ENCODE measurements around the gene MSRB1.
A peak's percentile ranks its signal among the peaks of the same experiment; 100 is the strongest.
"Not testable (repeated sequence)": the region's sequence is repeated elsewhere in the genome, so short reads cannot be mapped to it uniquely, and the experiment has no call there.

Gene MSRB1

DNA sequence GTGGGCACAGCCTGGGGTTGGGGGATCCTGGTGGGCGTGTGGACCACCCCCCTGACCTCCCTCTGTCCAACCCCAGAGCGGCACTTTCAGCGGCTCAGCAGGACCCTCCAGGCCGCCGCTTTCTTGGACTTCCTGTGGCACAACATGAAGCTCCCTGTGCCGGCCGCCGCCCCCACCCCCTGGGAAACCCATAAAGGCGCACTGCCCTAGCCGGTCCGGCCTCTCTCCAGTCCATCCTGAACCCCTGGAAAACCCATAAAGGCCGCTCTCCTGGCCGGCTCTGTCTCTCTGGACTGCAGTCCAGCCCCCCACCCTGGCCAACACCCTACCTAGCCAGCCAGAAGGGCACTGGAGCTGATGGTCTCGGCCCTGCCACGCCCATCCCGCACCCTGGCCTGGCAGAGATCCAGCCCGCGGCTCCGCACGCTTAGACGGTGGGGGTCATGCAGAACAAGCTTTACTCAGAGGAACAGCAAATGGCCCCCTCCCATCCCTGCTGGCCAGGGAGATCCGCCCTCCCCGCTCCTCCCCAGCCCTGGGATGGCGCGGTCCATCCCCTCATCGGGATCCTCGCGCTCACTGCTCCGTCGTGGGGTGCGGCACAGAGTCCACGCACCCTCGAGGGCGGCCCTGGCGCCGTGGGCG lies 35.6 kb upstream of the MSRB1 start:
- DNase-seq, result no peak

DNA sequence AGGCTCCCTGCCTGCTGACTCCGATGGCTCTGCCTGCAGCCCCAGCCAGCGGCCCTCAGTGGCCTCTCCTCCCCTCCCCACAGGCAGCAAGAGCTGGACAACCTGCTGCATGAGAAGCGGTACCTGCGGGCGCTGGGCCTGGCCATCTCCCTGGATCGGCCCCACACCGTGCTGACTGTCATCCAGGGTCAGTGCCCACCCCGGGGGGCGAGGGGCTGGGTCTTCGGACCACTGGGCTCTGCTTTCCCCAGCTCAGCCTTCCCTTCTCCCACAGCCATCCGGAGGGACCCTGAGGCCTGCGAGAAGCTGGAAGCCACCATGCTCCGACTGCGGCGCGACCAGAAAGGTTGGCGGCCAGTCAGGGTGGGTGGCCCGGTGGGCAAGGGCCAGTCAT lies 34.9 kb upstream of the MSRB1 start:
- no peak for DNase-seq

- DNase-seq, result no peak
These were observed 34.2 kb upstream of the MSRB1 start for GRCh38 chr16:1976951-1977874.

DNA sequence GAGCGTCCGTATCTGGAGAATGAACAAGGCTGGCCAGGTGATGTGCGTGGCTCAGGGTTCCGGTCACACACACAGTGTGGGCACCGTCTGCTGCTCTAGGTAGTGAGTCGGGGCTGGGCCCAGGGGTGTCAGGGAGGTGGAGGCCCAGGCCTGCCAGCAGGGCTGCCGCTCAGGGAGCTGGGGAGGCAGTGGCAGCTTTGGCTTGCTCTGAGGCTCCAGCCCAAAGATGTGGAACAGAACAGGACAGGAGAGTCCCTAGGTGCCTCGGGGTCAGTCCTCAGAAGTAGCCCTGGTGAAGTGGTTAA lies 33.2 kb upstream of the MSRB1 start:
- DNase-seq, result no peak

DNA sequence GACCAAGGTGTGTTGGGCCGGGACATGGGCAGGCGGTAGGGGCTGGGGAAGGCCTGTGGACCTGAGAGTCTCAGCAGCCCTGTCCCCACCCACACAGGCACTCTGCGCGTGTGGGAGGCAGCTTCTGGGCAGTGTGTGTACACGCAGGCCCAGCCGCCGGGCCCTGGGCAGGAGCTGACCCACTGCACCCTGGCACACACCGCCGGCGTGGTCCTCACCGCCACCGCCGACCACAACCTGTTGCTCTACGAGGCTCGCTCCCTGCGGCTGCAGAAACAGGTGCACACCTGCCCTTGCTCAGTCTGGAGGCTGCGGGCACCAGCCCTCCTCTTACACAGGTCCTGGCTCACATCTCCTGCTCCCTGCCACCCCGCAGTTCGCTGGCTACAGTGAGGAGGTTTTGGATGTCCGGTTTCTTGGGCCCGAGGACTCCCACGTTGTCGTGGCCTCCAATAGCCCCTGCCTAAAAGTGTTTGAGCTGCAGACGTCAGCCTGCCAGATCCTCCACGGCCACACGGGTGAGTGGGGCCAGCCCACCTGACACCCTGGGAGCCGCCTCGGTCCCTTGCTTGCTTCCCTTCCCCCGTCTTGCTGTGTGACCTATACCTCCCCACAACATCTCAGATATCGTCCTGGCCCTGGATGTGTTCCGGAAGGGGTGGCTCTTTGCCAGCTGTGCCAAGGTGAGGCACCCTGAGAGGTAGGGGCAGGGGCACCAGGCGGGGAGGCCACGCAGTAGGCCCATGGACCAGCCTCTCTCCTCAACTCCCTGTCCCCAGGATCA lies 32.6 kb upstream of the MSRB1 start:
- no peak for DNase-seq

- DNase-seq, result no peak
These were observed 31.4 kb upstream of the MSRB1 start for GRCh38 chr16:1974157-1975070.

DNA sequence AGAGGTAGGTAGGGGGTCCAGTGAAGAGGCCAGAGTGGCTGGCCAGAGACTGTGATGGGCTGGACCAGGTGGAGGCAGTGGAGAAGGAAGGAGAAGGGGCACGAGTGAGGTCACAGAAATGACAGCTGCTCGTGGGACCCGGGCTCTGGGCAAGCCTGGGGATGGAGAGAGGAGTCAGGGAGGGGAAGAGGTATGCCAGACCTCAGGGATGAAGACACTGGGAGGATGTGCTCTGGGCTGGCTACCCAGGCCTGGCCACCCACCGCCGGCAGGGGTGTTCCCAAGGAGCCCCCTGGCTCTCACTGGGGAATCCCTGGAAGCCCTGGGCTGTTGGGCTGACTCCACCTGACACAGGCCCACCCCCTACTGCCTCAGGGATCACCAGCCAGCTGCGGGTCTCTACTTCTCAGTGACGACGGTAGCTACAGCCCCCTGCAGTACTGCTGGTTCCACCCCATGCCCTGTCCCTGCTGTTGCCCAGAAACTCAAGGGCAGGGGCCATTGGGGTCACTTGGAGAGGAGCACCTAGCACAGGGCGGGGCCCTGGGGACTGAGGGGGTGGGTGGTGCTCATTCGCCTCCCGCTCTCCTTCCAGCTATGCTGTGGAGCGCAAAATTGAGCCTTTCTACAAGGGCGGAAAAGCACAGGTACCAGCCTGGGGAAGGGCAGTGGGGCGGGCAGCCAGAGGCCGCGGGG lies 30.6 kb upstream of the MSRB1 start:
- no peak for DNase-seq

GRCh38 chr16:1972490-1972877 lies 29.5 kb upstream of the MSRB1 start:
- no peak for DNase-seq

DNA sequence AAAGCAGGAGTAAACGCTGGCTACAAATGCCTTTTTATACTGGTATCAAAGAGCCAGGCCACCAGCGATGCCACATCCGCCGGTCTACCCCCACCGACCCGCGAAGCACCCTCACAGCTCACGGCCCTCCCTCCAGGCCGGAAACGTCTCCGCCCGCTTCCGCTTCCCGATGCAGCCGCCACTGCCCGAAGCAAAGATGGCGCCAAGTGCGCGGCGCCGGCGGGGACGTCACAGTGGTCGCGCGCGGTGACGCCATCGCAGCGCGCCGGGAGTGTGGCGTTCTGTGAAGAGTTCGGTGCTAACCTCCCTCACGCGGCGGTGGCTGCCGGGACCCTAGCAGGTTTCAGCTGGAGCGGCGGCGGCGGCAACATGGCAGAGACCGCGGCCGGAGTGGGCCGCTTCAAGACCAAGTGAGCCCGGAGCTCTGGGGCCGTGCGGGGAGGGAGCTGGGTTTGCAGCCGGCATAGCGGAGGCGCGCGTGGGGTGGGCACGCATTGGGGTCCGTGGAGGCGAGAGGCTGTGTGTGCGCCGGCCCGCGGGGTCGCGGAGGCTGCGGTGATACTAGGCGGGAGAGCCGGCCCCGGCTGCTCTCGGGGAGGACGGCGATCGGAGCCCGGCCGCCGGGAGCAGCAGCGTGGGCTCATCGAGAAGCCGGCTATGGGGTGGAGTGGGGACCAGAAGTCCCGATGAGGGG lies 28.9 kb upstream of the MSRB1 start, which contains the start of gene TBL3:
Gene TBL3 (plus strand): TSS at position 258 of the 694 bp plus-strand sequence. CDS start 112 bp downstream, at position 370.
- peak; percentile 94 for DNase-seq

- DNase-seq, result no peak
These were observed 25.4 kb upstream of the MSRB1 start for GRCh38 chr16:1968146-1968953.

DNA sequence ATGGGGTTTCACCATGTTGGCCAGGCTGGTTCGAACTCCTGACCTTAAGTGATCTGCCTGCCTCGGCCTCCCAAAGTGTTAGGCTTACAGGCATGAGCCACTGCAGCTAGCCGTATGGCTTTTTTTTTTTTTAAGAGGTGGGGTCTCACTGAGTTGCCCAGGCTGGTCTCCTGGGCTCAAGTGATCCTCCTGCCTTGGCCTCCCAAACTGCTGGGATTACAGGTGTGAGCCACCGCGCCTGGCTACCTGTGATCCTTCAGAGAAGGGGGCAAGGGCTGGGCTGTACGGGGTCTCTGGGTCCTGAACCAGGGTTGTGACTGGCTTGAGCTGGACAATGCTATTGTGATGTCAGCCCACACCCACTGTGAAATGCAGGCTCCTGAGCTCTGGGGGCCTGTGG lies 23.5 kb upstream of the MSRB1 start, which contains the start of gene RNF151:
Gene RNF151 (plus strand): TSS at position 397 of the 400 bp plus-strand sequence. CDS start 26 bp downstream, outside the sequence.
- no peak for DNase-seq

GRCh38 chr16:1965396-1966001 lies 22.5 kb upstream of the MSRB1 start:
- no peak for DNase-seq

- DNase-seq, result peak; percentile 97
These were observed 21.8 kb upstream of the MSRB1 start, which contains the start of gene RPS2 for GRCh38 chr16:1964506-1965395. Gene RPS2 (minus strand): TSS chr16:1964826. CDS start chr16:1964625, 201 bp downstream.

DNA sequence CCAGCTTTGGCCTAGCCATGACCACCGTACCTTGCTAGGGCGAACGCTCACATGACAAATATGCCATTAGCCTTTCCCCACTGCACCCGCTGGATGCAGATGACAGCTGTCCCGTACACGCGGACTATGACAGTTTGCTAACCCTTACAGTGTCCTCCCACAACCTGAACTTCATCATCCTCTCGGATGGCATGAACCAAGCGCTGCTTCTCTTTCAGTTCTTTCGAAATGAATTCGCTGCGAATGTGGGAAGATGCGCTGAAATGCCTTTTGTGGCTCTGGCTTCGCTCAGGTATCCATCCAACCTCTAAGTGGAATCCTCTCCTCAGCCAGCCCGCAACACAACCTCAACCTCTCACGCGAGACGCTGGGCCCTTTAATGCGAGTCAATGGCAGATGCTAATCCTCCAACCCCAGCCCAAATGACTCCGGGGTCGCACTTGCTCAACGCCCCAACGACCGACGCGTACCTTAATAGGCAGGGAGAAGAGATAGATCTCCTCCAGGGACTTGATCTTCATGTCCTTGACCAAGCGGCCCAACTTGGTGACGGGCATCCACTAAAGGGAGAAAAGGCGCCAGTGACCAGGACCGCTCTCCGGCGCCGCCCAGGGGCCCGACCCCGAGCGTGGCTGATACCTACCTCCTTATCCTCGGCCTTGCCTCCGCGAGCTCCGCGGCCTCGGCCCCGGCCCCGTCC lies 21.0 kb upstream of the MSRB1 start:
- no peak for DNase-seq

GRCh38 chr16:1962161-1963153 lies 19.5 kb upstream of the MSRB1 start:
- not testable (repeated sequence) for DNase-seq

DNA sequence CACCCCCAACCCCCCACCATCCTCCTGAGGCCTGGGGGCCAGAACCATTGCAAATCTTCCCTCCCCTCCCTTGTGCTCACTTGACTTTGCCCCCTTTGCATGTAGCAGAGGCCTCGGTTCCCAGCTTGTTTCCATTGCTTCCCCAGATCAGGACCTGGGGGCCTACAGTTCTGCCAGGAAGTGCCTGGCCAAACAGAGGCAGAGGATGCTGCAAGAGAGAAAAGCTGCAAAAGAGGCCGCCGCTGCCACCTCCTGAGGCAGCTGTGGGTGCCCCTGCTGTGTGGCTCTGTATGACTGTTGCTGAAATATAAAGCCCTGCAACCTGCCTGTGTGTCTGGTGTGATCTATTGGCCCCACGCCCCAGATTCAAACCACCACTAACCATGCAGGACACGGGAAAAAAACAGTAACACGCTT lies 18.7 kb upstream of the MSRB1 start:
- DNase-seq, result no peak

All from NCI-H2171 (cell line).